DMS53 treated with DMSO at 0.1 percent for 48 hours (cell line): ENCODE results near the gene HSPG2.

ENCODE experiments used
- DNase-seq: peaks from one replicate; lab custom pipeline; 2025; ENCODE audit not compliant: unreplicated experiment; lab: John Stamatoyannopoulos, UW

The HSPG2 gene

DNA sequence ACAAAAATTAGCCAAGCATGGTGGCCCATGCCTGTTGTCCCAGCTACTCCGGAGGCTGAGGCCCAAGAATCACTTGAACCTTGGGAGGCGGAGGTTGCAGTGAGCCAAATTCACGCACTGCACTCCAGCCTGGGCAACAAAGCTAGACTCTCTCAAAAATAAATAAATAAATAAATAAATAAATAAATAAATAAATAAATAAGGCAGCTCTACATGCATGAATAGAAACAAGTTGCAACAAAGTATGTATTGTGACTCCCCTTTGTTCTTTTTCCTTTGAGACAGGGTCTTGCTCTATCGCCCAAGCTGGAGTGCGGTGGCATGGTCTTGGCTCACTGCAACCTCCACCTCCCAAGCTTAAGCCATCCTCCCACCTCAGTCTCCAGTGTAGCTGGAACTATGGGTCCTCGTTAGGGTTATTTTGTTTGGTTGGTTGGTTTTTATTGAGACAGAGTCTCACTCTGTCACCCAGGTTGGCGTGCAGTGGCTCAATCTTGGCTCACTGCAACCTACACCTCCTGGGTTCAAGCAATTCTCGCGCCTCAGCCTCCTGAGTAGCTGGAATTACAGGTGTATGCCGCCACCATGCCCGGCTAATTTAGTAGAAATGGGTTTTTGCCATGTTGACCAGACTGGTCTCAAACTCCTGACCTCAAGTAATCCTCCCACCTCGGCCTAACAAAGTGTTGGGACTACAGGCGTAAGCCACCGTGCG is 162.1 kb downstream of the HSPG2 start:
- no peak for DNase-seq

DNA sequence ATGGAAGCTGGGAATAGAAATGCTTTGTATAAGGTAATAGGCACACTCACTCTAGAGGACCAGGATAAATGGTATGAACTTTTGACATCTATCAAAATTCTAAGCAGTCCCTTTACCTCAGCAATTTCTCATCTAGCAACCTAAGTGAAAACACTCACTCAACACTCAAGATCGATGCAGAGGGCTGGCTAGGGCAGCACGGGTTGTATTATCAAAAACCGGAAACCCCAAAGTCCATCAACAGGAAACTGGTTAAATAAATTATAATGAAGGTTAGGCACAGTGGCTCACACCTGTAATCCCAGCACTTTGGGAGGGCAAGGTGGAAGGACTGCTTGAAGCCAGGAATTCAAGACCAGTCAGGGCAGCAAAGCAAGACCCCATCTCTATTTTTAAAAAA is 163.5 kb downstream of the HSPG2 start:
- no peak for DNase-seq
